ENCODE measurements around the gene DNAJC10. TPM values are rescaled to one million over a fixed set of nuclear protein-coding genes. Genes with fewer than 3 reads are reported as not detected.

DNAJC10 gene
- total and polyA plus RNA-seq, 10 of the 15 experiments (the other 5 are each of a cell fraction or from before 2014, with no cell fraction given), result 9.1 to 67.9 (median 38.2) TPM

DNA sequence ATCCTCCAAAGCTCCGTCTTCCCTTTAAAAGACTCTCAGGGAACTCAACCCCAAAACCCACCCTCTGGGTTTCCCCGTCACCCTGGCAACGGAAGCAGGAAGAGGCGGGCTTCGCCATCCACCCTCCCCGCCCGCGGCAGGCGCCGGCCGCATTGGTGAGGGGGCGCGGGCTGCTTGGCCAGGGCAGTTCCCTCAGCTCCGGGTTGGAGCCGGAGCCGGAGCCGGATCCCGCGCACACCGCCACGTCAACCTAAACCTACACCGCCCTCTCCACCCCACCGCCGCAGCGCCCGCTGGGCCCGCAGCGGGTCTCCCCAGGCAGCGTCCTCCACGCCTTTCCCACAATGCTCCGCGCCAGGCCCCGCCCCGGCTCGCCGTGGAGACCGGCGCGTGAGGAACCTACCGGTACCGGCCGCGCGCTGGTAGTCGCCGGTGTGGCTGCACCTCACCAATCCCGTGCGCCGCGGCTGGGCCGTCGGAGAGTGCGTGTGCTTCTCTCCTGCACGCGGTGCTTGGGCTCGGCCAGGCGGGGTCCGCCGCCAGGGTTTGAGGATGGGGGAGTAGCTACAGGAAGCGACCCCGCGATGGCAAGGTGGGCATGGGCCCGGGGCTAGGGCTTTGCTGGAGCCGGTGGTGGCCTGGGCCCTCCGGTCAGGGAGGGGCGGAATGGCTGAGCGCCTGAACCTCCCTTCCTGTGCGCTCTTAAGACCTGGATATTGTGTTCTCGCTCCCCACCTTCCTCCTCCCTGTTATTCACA, at the start of gene DNAJC10 (continued):
- TF ChIP-seq, protein P1, sequence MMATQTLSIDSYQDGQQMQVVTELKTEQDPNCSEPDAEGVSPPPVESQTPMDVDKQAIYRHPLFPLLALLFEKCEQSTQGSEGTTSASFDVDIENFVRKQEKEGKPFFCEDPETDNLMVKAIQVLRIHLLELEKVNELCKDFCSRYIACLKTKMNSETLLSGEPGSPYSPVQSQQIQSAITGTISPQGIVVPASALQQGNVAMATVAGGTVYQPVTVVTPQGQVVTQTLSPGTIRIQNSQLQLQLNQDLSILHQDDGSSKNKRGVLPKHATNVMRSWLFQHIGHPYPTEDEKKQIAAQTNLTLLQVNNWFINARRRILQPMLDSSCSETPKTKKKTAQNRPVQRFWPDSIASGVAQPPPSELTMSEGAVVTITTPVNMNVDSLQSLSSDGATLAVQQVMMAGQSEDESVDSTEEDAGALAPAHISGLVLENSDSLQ (IDR thresholded peaks at IDR 0.05), result no peak
- TF ChIP-seq, protein P2, sequence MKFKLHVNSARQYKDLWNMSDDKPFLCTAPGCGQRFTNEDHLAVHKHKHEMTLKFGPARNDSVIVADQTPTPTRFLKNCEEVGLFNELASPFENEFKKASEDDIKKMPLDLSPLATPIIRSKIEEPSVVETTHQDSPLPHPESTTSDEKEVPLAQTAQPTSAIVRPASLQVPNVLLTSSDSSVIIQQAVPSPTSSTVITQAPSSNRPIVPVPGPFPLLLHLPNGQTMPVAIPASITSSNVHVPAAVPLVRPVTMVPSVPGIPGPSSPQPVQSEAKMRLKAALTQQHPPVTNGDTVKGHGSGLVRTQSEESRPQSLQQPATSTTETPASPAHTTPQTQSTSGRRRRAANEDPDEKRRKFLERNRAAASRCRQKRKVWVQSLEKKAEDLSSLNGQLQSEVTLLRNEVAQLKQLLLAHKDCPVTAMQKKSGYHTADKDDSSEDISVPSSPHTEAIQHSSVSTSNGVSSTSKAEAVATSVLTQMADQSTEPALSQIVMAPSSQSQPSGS (IDR thresholded peaks at IDR 0.05; ENCODE audit: low read length), result no peak
- TF ChIP-seq ASH2L (IDR thresholded peaks at IDR 0.05; ENCODE audit: borderline replicate concordance, low read depth) (0 out of 2 replicates have a peak, but pooled peaks have one; percentile 73), NR2F1 (conservative IDR thresholded peaks at IDR 0.05) (0 out of 2 replicates have a peak, but pooled peaks have one; percentile 19), NFXL1 (IDR thresholded peaks at IDR 0.05; ENCODE audit: borderline replicate concordance) (no peak), TARDBP (IDR thresholded peaks at IDR 0.05; ENCODE audit: borderline replicate concordance) (no peak), ZNF24 (IDR thresholded peaks at IDR 0.05) (0 out of 2 replicates have a peak, but pooled peaks have one; percentile 29), POLR2AphosphoS2 (IDR thresholded peaks at IDR 0.05; ENCODE audit: low read depth, low read length) (no peak), NR2C2 (IDR thresholded peaks at IDR 0.05; ENCODE audit: borderline replicate concordance, control insufficient read depth, insufficient read length, low read depth) (no peak), HDAC6 (IDR thresholded peaks at IDR 0.05; ENCODE audit: unreplicated experiment) (no peak), CHD2 (IDR thresholded peaks at IDR 0.05; ENCODE audit: borderline replicate concordance, low read depth, low read length) (0 out of 2 replicates have a peak, but pooled peaks have one; percentile 18), IKZF2 (IDR thresholded peaks at IDR 0.05) (peak; percentile 39 to 56; a peak in 2 of 4 replicates), RFX5 (IDR thresholded peaks at IDR 0.05; ENCODE audit: low read depth, low read length) (no peak), EGR1 (IDR thresholded peaks at IDR 0.05; ENCODE audit: borderline replicate concordance in 1 of 2, low read depth in 2 of 2, low read length in 2 of 2) (peak in 1 of 2 experiments; percentile 63; a peak in 1 of 3 replicates), NBN (IDR thresholded peaks at IDR 0.05) (peak; percentile 64; the same call in 1 of the 2 replicates)
- TF ChIP-seq, protein P3, sequence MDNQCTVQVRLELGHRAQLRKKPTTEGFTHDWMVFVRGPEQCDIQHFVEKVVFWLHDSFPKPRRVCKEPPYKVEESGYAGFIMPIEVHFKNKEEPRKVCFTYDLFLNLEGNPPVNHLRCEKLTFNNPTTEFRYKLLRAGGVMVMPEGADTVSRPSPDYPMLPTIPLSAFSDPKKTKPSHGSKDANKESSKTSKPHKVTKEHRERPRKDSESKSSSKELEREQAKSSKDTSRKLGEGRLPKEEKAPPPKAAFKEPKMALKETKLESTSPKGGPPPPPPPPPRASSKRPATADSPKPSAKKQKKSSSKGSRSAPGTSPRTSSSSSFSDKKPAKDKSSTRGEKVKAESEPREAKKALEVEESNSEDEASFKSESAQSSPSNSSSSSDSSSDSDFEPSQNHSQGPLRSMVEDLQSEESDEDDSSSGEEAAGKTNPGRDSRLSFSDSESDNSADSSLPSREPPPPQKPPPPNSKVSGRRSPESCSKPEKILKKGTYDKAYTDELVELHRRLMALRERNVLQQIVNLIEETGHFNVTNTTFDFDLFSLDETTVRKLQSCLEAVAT (IDR thresholded peaks at IDR 0.05), result no peak
- TF ChIP-seq, protein P4, sequence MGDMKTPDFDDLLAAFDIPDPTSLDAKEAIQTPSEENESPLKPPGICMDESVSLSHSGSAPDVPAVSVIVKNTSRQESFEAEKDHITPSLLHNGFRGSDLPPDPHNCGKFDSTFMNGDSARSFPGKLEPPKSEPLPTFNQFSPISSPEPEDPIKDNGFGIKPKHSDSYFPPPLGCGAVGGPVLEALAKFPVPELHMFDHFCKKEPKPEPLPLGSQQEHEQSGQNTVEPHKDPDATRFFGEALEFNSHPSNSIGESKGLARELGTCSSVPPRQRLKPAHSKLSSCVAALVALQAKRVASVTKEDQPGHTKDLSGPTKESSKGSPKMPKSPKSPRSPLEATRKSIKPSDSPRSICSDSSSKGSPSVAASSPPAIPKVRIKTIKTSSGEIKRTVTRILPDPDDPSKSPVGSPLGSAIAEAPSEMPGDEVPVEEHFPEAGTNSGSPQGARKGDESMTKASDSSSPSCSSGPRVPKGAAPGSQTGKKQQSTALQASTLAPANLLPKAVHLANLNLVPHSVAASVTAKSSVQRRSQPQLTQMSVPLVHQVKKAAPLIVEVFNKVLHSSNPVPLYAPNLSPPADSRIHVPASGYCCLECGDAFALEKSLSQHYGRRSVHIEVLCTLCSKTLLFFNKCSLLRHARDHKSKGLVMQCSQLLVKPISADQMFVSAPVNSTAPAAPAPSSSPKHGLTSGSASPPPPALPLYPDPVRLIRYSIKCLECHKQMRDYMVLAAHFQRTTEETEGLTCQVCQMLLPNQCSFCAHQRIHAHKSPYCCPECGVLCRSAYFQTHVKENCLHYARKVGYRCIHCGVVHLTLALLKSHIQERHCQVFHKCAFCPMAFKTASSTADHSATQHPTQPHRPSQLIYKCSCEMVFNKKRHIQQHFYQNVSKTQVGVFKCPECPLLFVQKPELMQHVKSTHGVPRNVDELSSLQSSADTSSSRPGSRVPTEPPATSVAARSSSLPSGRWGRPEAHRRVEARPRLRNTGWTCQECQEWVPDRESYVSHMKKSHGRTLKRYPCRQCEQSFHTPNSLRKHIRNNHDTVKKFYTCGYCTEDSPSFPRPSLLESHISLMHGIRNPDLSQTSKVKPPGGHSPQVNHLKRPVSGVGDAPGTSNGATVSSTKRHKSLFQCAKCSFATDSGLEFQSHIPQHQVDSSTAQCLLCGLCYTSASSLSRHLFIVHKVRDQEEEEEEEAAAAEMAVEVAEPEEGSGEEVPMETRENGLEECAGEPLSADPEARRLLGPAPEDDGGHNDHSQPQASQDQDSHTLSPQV (IDR thresholded peaks at IDR 0.05), result no peak
- TF ChIP-seq, protein P5, sequence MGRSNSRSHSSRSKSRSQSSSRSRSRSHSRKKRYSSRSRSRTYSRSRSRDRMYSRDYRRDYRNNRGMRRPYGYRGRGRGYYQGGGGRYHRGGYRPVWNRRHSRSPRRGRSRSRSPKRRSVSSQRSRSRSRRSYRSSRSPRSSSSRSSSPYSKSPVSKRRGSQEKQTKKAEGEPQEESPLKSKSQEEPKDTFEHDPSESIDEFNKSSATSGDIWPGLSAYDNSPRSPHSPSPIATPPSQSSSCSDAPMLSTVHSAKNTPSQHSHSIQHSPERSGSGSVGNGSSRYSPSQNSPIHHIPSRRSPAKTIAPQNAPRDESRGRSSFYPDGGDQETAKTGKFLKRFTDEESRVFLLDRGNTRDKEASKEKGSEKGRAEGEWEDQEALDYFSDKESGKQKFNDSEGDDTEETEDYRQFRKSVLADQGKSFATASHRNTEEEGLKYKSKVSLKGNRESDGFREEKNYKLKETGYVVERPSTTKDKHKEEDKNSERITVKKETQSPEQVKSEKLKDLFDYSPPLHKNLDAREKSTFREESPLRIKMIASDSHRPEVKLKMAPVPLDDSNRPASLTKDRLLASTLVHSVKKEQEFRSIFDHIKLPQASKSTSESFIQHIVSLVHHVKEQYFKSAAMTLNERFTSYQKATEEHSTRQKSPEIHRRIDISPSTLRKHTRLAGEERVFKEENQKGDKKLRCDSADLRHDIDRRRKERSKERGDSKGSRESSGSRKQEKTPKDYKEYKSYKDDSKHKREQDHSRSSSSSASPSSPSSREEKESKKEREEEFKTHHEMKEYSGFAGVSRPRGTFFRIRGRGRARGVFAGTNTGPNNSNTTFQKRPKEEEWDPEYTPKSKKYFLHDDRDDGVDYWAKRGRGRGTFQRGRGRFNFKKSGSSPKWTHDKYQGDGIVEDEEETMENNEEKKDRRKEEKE (IDR thresholded peaks at IDR 0.05), result no peak

Data from GM12878 (cell line).